Astrocyte (in vitro differentiated cells and primary cell): ENCODE measurements around the gene ARPC2.

Experiments used
- CTCF ChIP-seq: IDR thresholded peaks from 2 replicates; pipeline ENCODE4 v1.5.1; 2011; ENCODE audit warnings: low read depth, mild to moderate bottlenecking, inconsistent platforms, low read length, moderate library complexity; ENCODE audit not compliant: insufficient read depth
- EZH2 ChIP-seq: IDR thresholded peaks from 2 replicates; pipeline ENCODE4 v1.6.1; 2012; ENCODE audit warnings: mild to moderate bottlenecking, low read length, inconsistent platforms; ENCODE audit not compliant: insufficient read depth

- TF ChIP-seq CTCF, result no peak
- no peak for TF ChIP-seq EZH2
Measured at GRCh38 chr2:218245214-218245613, 28.2 kb downstream of the ARPC2 start.
